HepG2 (cell line): ENCODE results near the gene GPAT3. TPM values are rescaled to one million over a fixed set of nuclear protein-coding genes. Genes with fewer than 3 reads are reported as not detected.

Source experiments
- ATAC-seq: fragments of 200-7000 bp; cut with Tn5 transposase; 3 replicates; pipeline ENCODE4 v1.9.1; 2020; ENCODE audit warnings: mild to moderate bottlenecking, moderate library complexity
- BruUV-seq: library from RNA; stranded (reverse); fragments of 400-500 nt; replicated peaks from 2 replicates; lab custom pipeline; 2021; lab: Mats Ljungman, UMichigan
- CTCF ChIA-PET: fragments of 300-600 bp; formaldehyde crosslinking; extraction: SDS; loops from one replicate; lab custom pipeline; 2021; ENCODE audit warnings: low total read pairs, inconsistent platforms, low intra/inter-chr PET ratio; lab: Yijun Ruan, JAX
- POLR2A ChIA-PET: fragments of 350-600 bp; sonication (Branson Sonifier 250); formaldehyde crosslinking; loops from one replicate; lab custom pipeline; 2020; ENCODE audit warnings: antibody characterized with exemption, inconsistent platforms; lab: Yijun Ruan, JAX
- DNase-seq: peaks from one replicate; pipeline ENCODE4 v3.0.0-alpha.2; 2015; ENCODE audit warnings: low spot score
- FAIRE-seq: peaks from 3 replicates; lab custom pipeline; 2011; peaks lifted over from hg19 to GRCh38; lab: Jason Lieb, UNC
- H2AFZ ChIP-seq: one replicate; pipeline ENCODE4 v1.6.1; 2011; ENCODE audit warnings: low read length, inconsistent platforms
- H3K27ac ChIP-seq: fragments of 300-600 bp; 3 replicates; pipeline ENCODE4 v1.8.0; 2011; ENCODE audit warnings: mixed run types, mild to moderate bottlenecking, mixed read lengths, low read length, inconsistent platforms; ENCODE audit not compliant: insufficient read depth; ENCODE audit errors: extremely low read length
- H3K27me3 ChIP-seq, 2 experiments: fragments of 200-600 bp in 1 of 2; 2 replicates in 1 of 2; 3 replicates in 1 of 2; pipeline versions ENCODE4 v1.6.0 to v1.8.0; 2011; ENCODE audit warnings: low read length in 2 of 2, mild to moderate bottlenecking in 2 of 2, moderate library complexity in 2 of 2, inconsistent platforms in 1 of 2; ENCODE audit not compliant: insufficient read depth in 2 of 2, control insufficient read depth in 1 of 2
- H3K36me3 ChIP-seq, 2 experiments: fragments of 200-600 bp in 1 of 2; replicated peaks in 1 of 2; 2 replicates in 1 of 2; 3 replicates in 1 of 2; pipeline versions ENCODE4 v1.5.1 to v1.8.0; 2011; ENCODE audit warnings: low read length in 2 of 2, inconsistent platforms in 1 of 2; ENCODE audit not compliant: insufficient read depth in 2 of 2, control insufficient read depth in 1 of 2
- H3K4me1 ChIP-seq: 2 replicates; pipeline ENCODE4 v1.5.1; 2012; ENCODE audit warnings: low read length, inconsistent platforms; ENCODE audit not compliant: insufficient read depth
- H3K4me2 ChIP-seq: 2 replicates; pipeline ENCODE4 v1.6.0; 2011; ENCODE audit warnings: low read depth, low read length, inconsistent platforms
- H3K4me3 ChIP-seq, 3 experiments: fragments of 200-600 bp in 1 of 3; sonication (generic), shearing (Covaris generic) in 1 of 3; replicated peaks in 1 of 3; 2 replicates each; pipeline ENCODE4 v1.5.1; 2011 to 2016; ENCODE audit warnings: low read length in 3 of 3, inconsistent platforms in 2 of 3, low read depth in 2 of 3, mild to moderate bottlenecking in 2 of 3, control low read depth in 1 of 3, mixed read lengths in 1 of 3; ENCODE audit not compliant: insufficient read depth in 1 of 3
- H3K79me2 ChIP-seq: one replicate; pipeline ENCODE4 v1.6.1; 2011; ENCODE audit warnings: low read length, inconsistent platforms; ENCODE audit not compliant: insufficient read depth
- H3K9ac ChIP-seq: 2 replicates; pipeline ENCODE4 v1.6.0; 2011; ENCODE audit warnings: mild to moderate bottlenecking, low read depth, low read length, inconsistent platforms; ENCODE audit not compliant: insufficient read depth
- H3K9me3 ChIP-seq: 2 replicates; pipeline ENCODE4 v1.5.1; 2012; ENCODE audit warnings: mild to moderate bottlenecking, low read length
- H4K20me1 ChIP-seq: 2 replicates; pipeline ENCODE4 v1.6.0; 2011; ENCODE audit warnings: inconsistent platforms, mild to moderate bottlenecking, low read length, moderate library complexity; ENCODE audit not compliant: insufficient read depth
- AGO2 ChIP-seq: fragments of 200-400 bp; formaldehyde crosslinking; optimal IDR thresholded peaks from 2 replicates; pipeline ENCODE3; 2017; ENCODE audit warnings: mild to moderate bottlenecking, low read depth, low read length, moderate library complexity
- FLYWCH1 ChIP-seq: sonication (generic); formaldehyde crosslinking; IDR thresholded peaks from 2 replicates; pipeline ENCODE4 v1.8.1; 2023; ENCODE audit warnings: mild to moderate bottlenecking, missing genetic modification reagents
- GLI4 ChIP-seq: sonication (generic); formaldehyde crosslinking; IDR thresholded peaks from 2 replicates; pipeline ENCODE4 v1.5.1; 2020; ENCODE audit warnings: missing genetic modification reagents, mild to moderate bottlenecking, moderate library complexity, borderline replicate concordance
- MTA1 ChIP-seq: sonication (generic); formaldehyde crosslinking; IDR thresholded peaks from 2 replicates; pipeline ENCODE4 v1.4.0; 2020; ENCODE audit warnings: missing genetic modification reagents, mild to moderate bottlenecking, borderline replicate concordance
- NFYC ChIP-seq: IDR thresholded peaks from 2 replicates; pipeline ENCODE4 v1.6.1; 2016; ENCODE audit warnings: missing genetic modification reagents, missing compliant biosample characterization
- NRL ChIP-seq: sonication (generic); formaldehyde crosslinking; IDR thresholded peaks from 2 replicates; pipeline ENCODE4 v1.5.0; 2020; ENCODE audit warnings: missing genetic modification reagents, mild to moderate bottlenecking, moderate library complexity, borderline replicate concordance
- RBAK ChIP-seq: sonication (generic); formaldehyde crosslinking; IDR thresholded peaks from 2 replicates; pipeline ENCODE4 v1.5.1; 2020; ENCODE audit warnings: mild to moderate bottlenecking, missing genetic modification reagents
- REXO4 ChIP-seq: sonication (generic); formaldehyde crosslinking; IDR thresholded peaks from 2 replicates; pipeline ENCODE4 v1.8.0; 2022; ENCODE audit warnings: missing genetic modification reagents, mild to moderate bottlenecking, borderline replicate concordance
- RXRB ChIP-seq: IDR thresholded peaks from 2 replicates; pipeline ENCODE4 v1.6.1; 2016; ENCODE audit warnings: borderline replicate concordance, missing genetic modification reagents, missing compliant biosample characterization
- SETDB1 ChIP-seq: sonication (generic); formaldehyde crosslinking; IDR thresholded peaks from 2 replicates; pipeline ENCODE4 v1.5.1; 2020; ENCODE audit warnings: missing genetic modification reagents, mild to moderate bottlenecking, borderline replicate concordance
- SIN3A ChIP-seq: IDR thresholded peaks from 2 replicates; pipeline ENCODE4 v1.6.1; 2011; ENCODE audit warnings: low read depth, mild to moderate bottlenecking, control low read depth, low read length, borderline replicate concordance
- ZKSCAN8 ChIP-seq: IDR thresholded peaks from 2 replicates; pipeline ENCODE4 v1.6.1; 2016; ENCODE audit warnings: borderline replicate concordance, missing genetic modification reagents, missing compliant biosample characterization
- ZNF263 ChIP-seq: sonication (generic); formaldehyde crosslinking; IDR thresholded peaks from 2 replicates; pipeline ENCODE4 v1.4.0; 2020; ENCODE audit warnings: missing genetic modification reagents
- WGBS: methylation state at CpG from one replicate; pipeline ENCODE4 v1.1.6; 2017; ENCODE audit warnings: low lambda C conversion rate; 5-methylcytosine and 5-hydroxymethylcytosine counted together
- in situ Hi-C: cut with HindIII; loops from 2 replicates; pipeline ENCODE4 v1.10.0; 2017; ENCODE audit warnings: low pct_unique_long_range_greater_than_20kb; ENCODE audit not compliant: extremely low pct_ligation_motif_present
- intact Hi-C: fragments of 100-400 bp; cut with micrococcal nuclease; formaldehyde crosslinking; loops from one replicate; pipeline ENCODE4 v1.10.0; 2022; ENCODE audit not compliant: unreplicated experiment
- polyA plus RNA-seq, 8 experiments: library from polyadenylated mRNA; depleted of rRNA in 3 of 8; stranded (reverse) in 7 of 8; unstranded in 1 of 8; fragments of >200 nt; fragmentation: Illumina TruSeq in 4 of 8; extraction: Trizol in 4 of 8; gene quantifications; 2 replicates each; pipeline versions ENCODE4 v1.2.1 to v1.2.3, GENCODE V29; 2011 to 2016; ENCODE audit warnings: low read depth in 4 of 8, missing spikeins in 1 of 8, mixed read lengths in 1 of 8; ENCODE audit not compliant: insufficient read depth in 1 of 8
- total RNA-seq, 5 experiments: library from RNA; depleted of rRNA; stranded (reverse); fragments of >200 nt; fragmentation: Illumina TruSeq; extraction: Trizol; gene quantifications; 2 replicates each; pipeline ENCODE4 v1.2.3, GENCODE V29; 2016; ENCODE audit warnings: low read depth in 1 of 5
- TF ChIP-seq, protein P1 (sequence below), 2 experiments: sonication (generic) in 1 of 2; formaldehyde crosslinking in 1 of 2; IDR thresholded peaks; 2 replicates each; pipeline versions ENCODE4 v1.6.1 to v1.9.0; 2014 to 2022; ENCODE audit warnings: antibody characterized with exemption in 1 of 2, borderline replicate concordance in 1 of 2, inconsistent platforms in 1 of 2, low read depth in 1 of 2, missing genetic modification reagents in 1 of 2
- TF ChIP-seq, protein P2 (sequence below): sonication (generic); formaldehyde crosslinking; IDR thresholded peaks from 2 replicates; pipeline ENCODE4 v1.8.0; 2022; ENCODE audit warnings: missing genetic modification reagents, mild to moderate bottlenecking, borderline replicate concordance
- TF ChIP-seq, protein P3 (sequence below): fragments of 450-650 bp; IDR thresholded peaks from 2 replicates; pipeline ENCODE4 v1.6.1; 2017

GPAT3 gene
- total and polyA plus RNA-seq, 2 of the 13 experiments (the other 11 are each of a cell fraction or from before 2014, with no cell fraction given): 2.4 to 2.6 TPM

DNA sequence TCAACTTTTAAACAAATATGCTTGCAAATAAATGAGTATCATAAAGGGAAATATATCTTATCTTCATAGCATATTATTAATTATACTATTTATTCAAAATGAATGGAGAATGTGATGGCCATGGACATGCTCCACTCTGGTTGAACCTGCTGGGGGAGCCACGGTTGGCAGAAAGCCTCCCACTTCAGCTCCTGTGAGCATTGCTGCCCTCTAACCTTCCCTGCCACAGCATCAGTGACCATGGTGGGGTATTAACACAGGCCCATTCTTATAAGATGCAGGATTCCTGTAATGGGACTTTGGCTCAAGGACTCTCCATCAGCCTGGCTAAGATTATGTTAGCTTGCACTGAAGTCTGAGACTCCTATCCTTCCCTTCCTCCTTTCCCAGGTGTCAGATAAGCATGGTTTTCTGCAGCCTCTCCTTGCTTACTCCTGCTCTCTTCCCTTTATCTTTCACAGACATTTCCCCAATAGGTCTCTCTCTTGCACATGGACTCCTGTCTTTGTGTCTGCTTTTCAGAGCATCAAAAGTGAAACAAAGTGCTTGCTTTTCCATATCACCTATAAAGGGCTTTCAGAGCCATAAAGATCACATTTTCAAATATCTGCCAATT, 46.1 kb upstream of the GPAT3 start:
- H3K4me3 ChIP-seq: no peak overlapping the region
- no peak for ATAC-seq
- intact Hi-C loops (loop anchor here (5.0 kb wide), 1 partner anchor 47 kb away; the partner anchor contains the start of gene GPAT3), in situ Hi-C loops (no loop called here)
- no peaks in the 10 kb centered on the region for H3K27me3 ChIP-seq
- no TSS peak for BruUV-seq
- POLR2A ChIA-PET: interaction anchor here (0.9 kb wide), 1 partner anchor 477 kb away, joined by 3 read pairs; no protein-coding TSS in a partner anchor
- H3K4me2 ChIP-seq: no peak overlapping the region
- H4K20me1 ChIP-seq: no peaks in the 10 kb centered on the region
- FAIRE-seq: no peak
- DNase-seq: no peak
- H2AFZ ChIP-seq: no peak overlapping the region
- H3K27ac ChIP-seq: no peak overlapping the region
- no peak overlapping the region for H3K9ac ChIP-seq
- CTCF ChIA-PET: interaction anchor here (3.9 kb wide), 1 partner anchor 150 kb away, joined by 14 read pairs; no protein-coding TSS in a partner anchor
- no peaks in the 10 kb centered on the region for H3K36me3 ChIP-seq
- H3K79me2 ChIP-seq: no peaks in the 10 kb centered on the region
- H3K4me1 ChIP-seq: peaks cover 30% of the 10 kb centered on the region
- 8% methylated on average over 1 of the region's 1 CpG for WGBS
- no peaks in the 10 kb centered on the region for H3K9me3 ChIP-seq
- TF ChIP-seq SIN3A: no peak
- TF ChIP-seq, protein P1, sequence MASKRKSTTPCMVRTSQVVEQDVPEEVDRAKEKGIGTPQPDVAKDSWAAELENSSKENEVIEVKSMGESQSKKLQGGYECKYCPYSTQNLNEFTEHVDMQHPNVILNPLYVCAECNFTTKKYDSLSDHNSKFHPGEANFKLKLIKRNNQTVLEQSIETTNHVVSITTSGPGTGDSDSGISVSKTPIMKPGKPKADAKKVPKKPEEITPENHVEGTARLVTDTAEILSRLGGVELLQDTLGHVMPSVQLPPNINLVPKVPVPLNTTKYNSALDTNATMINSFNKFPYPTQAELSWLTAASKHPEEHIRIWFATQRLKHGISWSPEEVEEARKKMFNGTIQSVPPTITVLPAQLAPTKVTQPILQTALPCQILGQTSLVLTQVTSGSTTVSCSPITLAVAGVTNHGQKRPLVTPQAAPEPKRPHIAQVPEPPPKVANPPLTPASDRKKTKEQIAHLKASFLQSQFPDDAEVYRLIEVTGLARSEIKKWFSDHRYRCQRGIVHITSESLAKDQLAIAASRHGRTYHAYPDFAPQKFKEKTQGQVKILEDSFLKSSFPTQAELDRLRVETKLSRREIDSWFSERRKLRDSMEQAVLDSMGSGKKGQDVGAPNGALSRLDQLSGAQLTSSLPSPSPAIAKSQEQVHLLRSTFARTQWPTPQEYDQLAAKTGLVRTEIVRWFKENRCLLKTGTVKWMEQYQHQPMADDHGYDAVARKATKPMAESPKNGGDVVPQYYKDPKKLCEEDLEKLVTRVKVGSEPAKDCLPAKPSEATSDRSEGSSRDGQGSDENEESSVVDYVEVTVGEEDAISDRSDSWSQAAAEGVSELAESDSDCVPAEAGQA (IDR thresholded peaks at IDR 0.05; ENCODE audit: low read depth): no peak
- TF ChIP-seq, protein P1 (CRISPR knock-in tag; IDR thresholded peaks at IDR 0.05; ENCODE audit: borderline replicate concordance): no peak
- TF ChIP-seq RBAK (CRISPR knock-in tag): no peak
- no peak for TF ChIP-seq REXO4
- no peak for TF ChIP-seq RXRB (CRISPR knock-in tag)
- no peak for TF ChIP-seq AGO2
- no peak for TF ChIP-seq MTA1 (CRISPR knock-in tag)
- TF ChIP-seq, protein P2, sequence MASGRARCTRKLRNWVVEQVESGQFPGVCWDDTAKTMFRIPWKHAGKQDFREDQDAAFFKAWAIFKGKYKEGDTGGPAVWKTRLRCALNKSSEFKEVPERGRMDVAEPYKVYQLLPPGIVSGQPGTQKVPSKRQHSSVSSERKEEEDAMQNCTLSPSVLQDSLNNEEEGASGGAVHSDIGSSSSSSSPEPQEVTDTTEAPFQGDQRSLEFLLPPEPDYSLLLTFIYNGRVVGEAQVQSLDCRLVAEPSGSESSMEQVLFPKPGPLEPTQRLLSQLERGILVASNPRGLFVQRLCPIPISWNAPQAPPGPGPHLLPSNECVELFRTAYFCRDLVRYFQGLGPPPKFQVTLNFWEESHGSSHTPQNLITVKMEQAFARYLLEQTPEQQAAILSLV (CRISPR knock-in tag): no peak
- TF ChIP-seq ZNF263: no peak
- no peak for TF ChIP-seq FLYWCH1 (CRISPR knock-in tag)
- TF ChIP-seq SETDB1 (CRISPR knock-in tag): no peak
- no peak for TF ChIP-seq ZKSCAN8 (CRISPR knock-in tag)
- TF ChIP-seq NFYC (CRISPR knock-in tag): no peak
- TF ChIP-seq NRL (CRISPR knock-in tag): no peak
- TF ChIP-seq GLI4 (CRISPR knock-in tag): no peak
- TF ChIP-seq, protein P3, sequence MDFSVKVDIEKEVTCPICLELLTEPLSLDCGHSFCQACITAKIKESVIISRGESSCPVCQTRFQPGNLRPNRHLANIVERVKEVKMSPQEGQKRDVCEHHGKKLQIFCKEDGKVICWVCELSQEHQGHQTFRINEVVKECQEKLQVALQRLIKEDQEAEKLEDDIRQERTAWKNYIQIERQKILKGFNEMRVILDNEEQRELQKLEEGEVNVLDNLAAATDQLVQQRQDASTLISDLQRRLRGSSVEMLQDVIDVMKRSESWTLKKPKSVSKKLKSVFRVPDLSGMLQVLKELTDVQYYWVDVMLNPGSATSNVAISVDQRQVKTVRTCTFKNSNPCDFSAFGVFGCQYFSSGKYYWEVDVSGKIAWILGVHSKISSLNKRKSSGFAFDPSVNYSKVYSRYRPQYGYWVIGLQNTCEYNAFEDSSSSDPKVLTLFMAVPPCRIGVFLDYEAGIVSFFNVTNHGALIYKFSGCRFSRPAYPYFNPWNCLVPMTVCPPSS: no peak
